HepG2 (cell line): ENCODE measurements around the gene NAP1L1. TPM values are rescaled to one million over a fixed set of nuclear protein-coding genes. Genes with fewer than 3 reads are reported as not detected.

Experiments
- AGO1 ChIP-seq: fragments of 200-400 bp; formaldehyde crosslinking; IDR thresholded peaks from 2 replicates; pipeline ENCODE4 v1.6.1; 2017; ENCODE audit warnings: mild to moderate bottlenecking, low read depth, low read length, moderate library complexity; ENCODE audit not compliant: poor library complexity, severe bottlenecking
- ATF7 ChIP-seq, 2 experiments: fragments of 450-650 bp in 1 of 2; sonication (generic) in 1 of 2; formaldehyde crosslinking in 1 of 2; IDR thresholded peaks; 2 replicates each; pipeline versions ENCODE4 v1.4.0 to v1.6.1; 2016 to 2020; ENCODE audit warnings: antibody characterized with exemption in 1 of 2, mild to moderate bottlenecking in 1 of 2, missing genetic modification reagents in 1 of 2
- DMAP1 ChIP-seq: IDR thresholded peaks from 2 replicates; pipeline ENCODE4 v1.6.1; 2016
- DPF2 ChIP-seq: sonication (generic); formaldehyde crosslinking; IDR thresholded peaks from 2 replicates; pipeline ENCODE4 v1.4.0; 2020; ENCODE audit warnings: mild to moderate bottlenecking, low read depth, missing genetic modification reagents, borderline replicate concordance
- HNRNPUL1 ChIP-seq: fragments of 200-400 bp; formaldehyde crosslinking; IDR thresholded peaks from 2 replicates; pipeline ENCODE4 v1.6.1; 2017; ENCODE audit warnings: low read depth, mild to moderate bottlenecking, low read length, moderate library complexity
- ISL2 ChIP-seq: sonication (generic); formaldehyde crosslinking; IDR thresholded peaks from 2 replicates; pipeline ENCODE4 v1.5.0; 2020; ENCODE audit warnings: missing genetic modification reagents
- KDM5B ChIP-seq: sonication (generic); formaldehyde crosslinking; IDR thresholded peaks from 2 replicates; pipeline ENCODE4 v1.4.0; 2020; ENCODE audit warnings: missing genetic modification reagents, mild to moderate bottlenecking, borderline replicate concordance
- NFIC ChIP-seq: IDR thresholded peaks from 2 replicates; pipeline ENCODE4 v1.6.1; 2012; ENCODE audit warnings: mild to moderate bottlenecking, low read length, inconsistent platforms
- NFYC ChIP-seq: IDR thresholded peaks from 2 replicates; pipeline ENCODE4 v1.6.1; 2016; ENCODE audit warnings: missing genetic modification reagents, missing compliant biosample characterization
- ONECUT2 ChIP-seq: sonication (generic); formaldehyde crosslinking; IDR thresholded peaks from 2 replicates; pipeline ENCODE4 v1.4.0; 2020; ENCODE audit warnings: missing genetic modification reagents
- POLR2A ChIP-seq, 2 experiments: IDR thresholded peaks; 2 replicates each; pipeline ENCODE4 v1.6.1; 2011; ENCODE audit warnings: low read depth in 2 of 2, low read length in 2 of 2, mild to moderate bottlenecking in 1 of 2, moderate library complexity in 1 of 2; ENCODE audit not compliant: insufficient read depth in 1 of 2
- ZC3H13 ChIP-seq: sonication (generic); formaldehyde crosslinking; IDR thresholded peaks from 2 replicates; pipeline ENCODE4 v1.8.1; 2023; ENCODE audit warnings: mild to moderate bottlenecking, missing genetic modification reagents, moderate library complexity
- ZC3H4 ChIP-seq: sonication (generic); formaldehyde crosslinking; IDR thresholded peaks from 2 replicates; pipeline ENCODE4 v1.4.0; 2020; ENCODE audit warnings: missing genetic modification reagents, borderline replicate concordance
- ZFP82 ChIP-seq: sonication (generic); formaldehyde crosslinking; IDR thresholded peaks from 2 replicates; pipeline ENCODE4 v1.5.1; 2020; ENCODE audit warnings: mild to moderate bottlenecking, missing genetic modification reagents, borderline replicate concordance
- ZNF205 ChIP-seq: IDR thresholded peaks from 2 replicates; pipeline ENCODE4 v1.6.1; 2018; ENCODE audit warnings: missing biosample characterization, missing genetic modification reagents
- ZNF331 ChIP-seq: sonication (generic); formaldehyde crosslinking; IDR thresholded peaks from 2 replicates; pipeline ENCODE4 v1.4.0; 2020; ENCODE audit warnings: missing genetic modification reagents
- ZNF484 ChIP-seq: sonication (generic); formaldehyde crosslinking; IDR thresholded peaks from 2 replicates; pipeline ENCODE4 v1.5.1; 2020; ENCODE audit warnings: mild to moderate bottlenecking, low read depth, missing genetic modification reagents, borderline replicate concordance
- ZNF503 ChIP-seq: sonication (generic); formaldehyde crosslinking; IDR thresholded peaks from 2 replicates; pipeline ENCODE4 v1.4.0; 2020; ENCODE audit warnings: missing genetic modification reagents
- ZNF780A ChIP-seq: sonication (generic); formaldehyde crosslinking; IDR thresholded peaks from 2 replicates; pipeline ENCODE4 v1.8.0; 2022; ENCODE audit warnings: mild to moderate bottlenecking, missing genetic modification reagents, moderate library complexity
- ZSCAN30 ChIP-seq: sonication (generic); formaldehyde crosslinking; IDR thresholded peaks from 2 replicates; pipeline ENCODE4 v1.5.0; 2020; ENCODE audit warnings: mild to moderate bottlenecking, missing genetic modification reagents
- polyA plus RNA-seq, 8 experiments: library from polyadenylated mRNA; depleted of rRNA in 3 of 8; stranded (reverse) in 7 of 8; unstranded in 1 of 8; fragments of >200 nt; fragmentation: Illumina TruSeq in 4 of 8; extraction: Trizol in 4 of 8; gene quantifications; 2 replicates each; pipeline versions ENCODE4 v1.2.1 to v1.2.3, GENCODE V29; 2011 to 2016; ENCODE audit warnings: low read depth in 4 of 8, missing spikeins in 1 of 8, mixed read lengths in 1 of 8; ENCODE audit not compliant: insufficient read depth in 1 of 8
- total RNA-seq, 5 experiments: library from RNA; depleted of rRNA; stranded (reverse); fragments of >200 nt; fragmentation: Illumina TruSeq; extraction: Trizol; gene quantifications; 2 replicates each; pipeline ENCODE4 v1.2.3, GENCODE V29; 2016; ENCODE audit warnings: low read depth in 1 of 5
- TF ChIP-seq, protein P1 (sequence below): sonication (generic); formaldehyde crosslinking; IDR thresholded peaks from 2 replicates; pipeline ENCODE4 v1.5.0; 2020; ENCODE audit warnings: mild to moderate bottlenecking, missing genetic modification reagents, borderline replicate concordance
- TF ChIP-seq, protein P2 (sequence below): sonication (generic); formaldehyde crosslinking; IDR thresholded peaks from 2 replicates; pipeline ENCODE4 v1.8.1; 2023; ENCODE audit warnings: missing genetic modification reagents, inconsistent platforms, borderline replicate concordance

Gene NAP1L1
- total and polyA plus RNA-seq, 2 of the 13 experiments (the other 11 are each of a cell fraction or from before 2014, with no cell fraction given), result 207 to 309 TPM

- TF ChIP-seq, protein P1, sequence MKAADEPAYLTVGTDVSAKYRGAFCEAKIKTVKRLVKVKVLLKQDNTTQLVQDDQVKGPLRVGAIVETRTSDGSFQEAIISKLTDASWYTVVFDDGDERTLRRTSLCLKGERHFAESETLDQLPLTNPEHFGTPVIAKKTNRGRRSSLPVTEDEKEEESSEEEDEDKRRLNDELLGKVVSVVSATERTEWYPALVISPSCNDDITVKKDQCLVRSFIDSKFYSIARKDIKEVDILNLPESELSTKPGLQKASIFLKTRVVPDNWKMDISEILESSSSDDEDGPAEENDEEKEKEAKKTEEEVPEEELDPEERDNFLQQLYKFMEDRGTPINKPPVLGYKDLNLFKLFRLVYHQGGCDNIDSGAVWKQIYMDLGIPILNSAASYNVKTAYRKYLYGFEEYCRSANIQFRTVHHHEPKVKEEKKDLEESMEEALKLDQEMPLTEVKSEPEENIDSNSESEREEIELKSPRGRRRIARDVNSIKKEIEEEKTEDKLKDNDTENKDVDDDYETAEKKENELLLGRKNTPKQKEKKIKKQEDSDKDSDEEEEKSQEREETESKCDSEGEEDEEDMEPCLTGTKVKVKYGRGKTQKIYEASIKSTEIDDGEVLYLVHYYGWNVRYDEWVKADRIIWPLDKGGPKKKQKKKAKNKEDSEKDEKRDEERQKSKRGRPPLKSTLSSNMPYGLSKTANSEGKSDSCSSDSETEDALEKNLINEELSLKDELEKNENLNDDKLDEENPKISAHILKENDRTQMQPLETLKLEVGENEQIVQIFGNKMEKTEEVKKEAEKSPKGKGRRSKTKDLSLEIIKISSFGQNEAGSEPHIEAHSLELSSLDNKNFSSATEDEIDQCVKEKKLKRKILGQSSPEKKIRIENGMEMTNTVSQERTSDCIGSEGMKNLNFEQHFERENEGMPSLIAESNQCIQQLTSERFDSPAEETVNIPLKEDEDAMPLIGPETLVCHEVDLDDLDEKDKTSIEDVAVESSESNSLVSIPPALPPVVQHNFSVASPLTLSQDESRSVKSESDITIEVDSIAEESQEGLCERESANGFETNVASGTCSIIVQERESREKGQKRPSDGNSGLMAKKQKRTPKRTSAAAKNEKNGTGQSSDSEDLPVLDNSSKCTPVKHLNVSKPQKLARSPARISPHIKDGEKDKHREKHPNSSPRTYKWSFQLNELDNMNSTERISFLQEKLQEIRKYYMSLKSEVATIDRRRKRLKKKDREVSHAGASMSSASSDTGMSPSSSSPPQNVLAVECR (CRISPR knock-in tag), result peak; percentile 85
- TF ChIP-seq ZNF205 (CRISPR knock-in tag) (0 out of 2 replicates have a peak, but pooled peaks have one; percentile 15), DPF2 (CRISPR knock-in tag) (no peak), ONECUT2 (CRISPR knock-in tag) (no peak), POLR2A (IDR thresholded peaks at IDR 0.05; ENCODE audit: insufficient read depth in 1 of 2, low read depth in 2 of 2, low read length in 2 of 2) (peak; percentile 85 to 88), NFYC (CRISPR knock-in tag) (peak; percentile 31; the same call in 1 of the 2 replicates), ATF7 (IDR thresholded peaks at IDR 0.05) (no peak), ATF7 (CRISPR knock-in tag; IDR thresholded peaks at IDR 0.05) (peak; percentile 38; the same call in 1 of the 2 replicates), AGO1 (peak; percentile 28), ZNF503 (CRISPR knock-in tag) (peak; percentile 31), ZNF484 (CRISPR knock-in tag) (peak; percentile 93; the same call in 1 of the 2 replicates), DMAP1 (CRISPR knock-in tag) (0 out of 2 replicates have a peak, but pooled peaks have one; percentile 40), ZC3H4 (no peak), ZC3H13 (CRISPR knock-in tag) (0 out of 2 replicates have a peak, but pooled peaks have one; percentile 53), HNRNPUL1 (no peak), NFIC (no peak), ZSCAN30 (CRISPR knock-in tag) (no peak), ZNF331 (CRISPR knock-in tag) (peak; percentile 59; the same call in 1 of the 2 replicates), ZNF780A (CRISPR knock-in tag) (0 out of 2 replicates have a peak, but pooled peaks have one; percentile 39), KDM5B (CRISPR knock-in tag) (peak; percentile 67; the same call in 1 of the 2 replicates), ISL2 (CRISPR knock-in tag) (no peak), ZFP82 (CRISPR knock-in tag) (0 out of 2 replicates have a peak, but pooled peaks have one; percentile 85)
- TF ChIP-seq, protein P2, sequence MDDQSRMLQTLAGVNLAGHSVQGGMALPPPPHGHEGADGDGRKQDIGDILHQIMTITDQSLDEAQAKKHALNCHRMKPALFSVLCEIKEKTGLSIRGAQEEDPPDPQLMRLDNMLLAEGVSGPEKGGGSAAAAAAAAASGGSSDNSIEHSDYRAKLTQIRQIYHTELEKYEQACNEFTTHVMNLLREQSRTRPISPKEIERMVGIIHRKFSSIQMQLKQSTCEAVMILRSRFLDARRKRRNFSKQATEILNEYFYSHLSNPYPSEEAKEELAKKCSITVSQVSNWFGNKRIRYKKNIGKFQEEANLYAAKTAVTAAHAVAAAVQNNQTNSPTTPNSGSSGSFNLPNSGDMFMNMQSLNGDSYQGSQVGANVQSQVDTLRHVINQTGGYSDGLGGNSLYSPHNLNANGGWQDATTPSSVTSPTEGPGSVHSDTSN (CRISPR knock-in tag), result peak; percentile 66; the same call in 1 of the 2 replicates
Observed at GRCh38 chr12:76083904-76084862, at the start of gene NAP1L1 (continued).
